MM.1S (cell line): ENCODE measurements around the gene AP2A2.

Experiments used
- DNase-seq: peaks from one replicate; pipeline ENCODE4 v3.0.0-alpha.2; 2015
- H2AFZ ChIP-seq: fragments of 300-600 bp; sonication (generic); 2 replicates; pipeline ENCODE4 v1.6.0; 2016; ENCODE audit warnings: antibody characterized with exemption, low read length
- H3F3A ChIP-seq: fragments of 300-600 bp; sonication (generic); 2 replicates; pipeline ENCODE4 v1.6.1; 2016; ENCODE audit warnings: mild to moderate bottlenecking, antibody characterized with exemption, low read length, moderate library complexity, mixed read lengths; ENCODE audit not compliant: insufficient read depth
- H3K27ac ChIP-seq: fragments of 300-600 bp; sonication (generic); 2 replicates; pipeline ENCODE4 v1.5.1; 2016; ENCODE audit warnings: mild to moderate bottlenecking, low read length
- H3K27me3 ChIP-seq: fragments of 300-600 bp; sonication (generic); replicated peaks from 2 replicates; pipeline ENCODE4 v1.6.0; 2016; ENCODE audit warnings: low read length; ENCODE audit not compliant: insufficient read depth
- H3K36me3 ChIP-seq: fragments of 300-600 bp; sonication (generic); replicated peaks from 2 replicates; pipeline ENCODE4 v1.6.1; 2016; ENCODE audit warnings: mild to moderate bottlenecking, low read length, mixed read lengths; ENCODE audit not compliant: insufficient read depth
- H3K4me1 ChIP-seq: fragments of 300-600 bp; sonication (generic); 2 replicates; pipeline ENCODE4 v1.6.1; 2016; ENCODE audit warnings: low read length, mixed read lengths
- H3K4me2 ChIP-seq: fragments of 300-600 bp; sonication (generic); 2 replicates; pipeline ENCODE4 v1.6.0; 2016; ENCODE audit warnings: low read depth, low read length
- H3K4me3 ChIP-seq: fragments of 300-600 bp; sonication (generic); 2 replicates; pipeline ENCODE4 v1.5.1; 2016; ENCODE audit warnings: low read length, mixed read lengths
- H3K79me2 ChIP-seq: fragments of 300-600 bp; sonication (generic); 2 replicates; pipeline ENCODE4 v1.6.1; 2016; ENCODE audit warnings: mixed run types, low read length, mixed read lengths
- H3K9ac ChIP-seq: fragments of 300-600 bp; sonication (generic); 2 replicates; pipeline ENCODE4 v1.6.1; 2016; ENCODE audit warnings: low read length, mixed read lengths
- H3K9me2 ChIP-seq: fragments of 300-600 bp; sonication (generic); replicated peaks from 2 replicates; pipeline ENCODE4 v1.6.1; 2016; ENCODE audit warnings: mild to moderate bottlenecking, low read length, mixed read lengths; ENCODE audit not compliant: insufficient read depth
- H3K9me3 ChIP-seq: fragments of 300-600 bp; sonication (generic); replicated peaks from 2 replicates; pipeline ENCODE4 v1.6.1; 2016; ENCODE audit warnings: mild to moderate bottlenecking, low read length, mixed read lengths; ENCODE audit not compliant: insufficient read depth
- H4K20me1 ChIP-seq: fragments of 300-600 bp; sonication (generic); 2 replicates; pipeline ENCODE4 v1.6.1; 2016; ENCODE audit warnings: mild to moderate bottlenecking, low read length, moderate library complexity, mixed read lengths; ENCODE audit not compliant: insufficient read depth
- EZH2 ChIP-seq: fragments of 300-600 bp; sonication (generic); optimal IDR thresholded peaks from 2 replicates; pipeline ENCODE3; 2017; ENCODE audit warnings: low read depth, mild to moderate bottlenecking, antibody characterized with exemption, low read length, mixed read lengths
- EZH2phosphoT487 ChIP-seq: fragments of 300-600 bp; sonication (generic); IDR thresholded peaks from 2 replicates; pipeline ENCODE4 v1.6.1; 2018; ENCODE audit warnings: antibody characterized with exemption, low read length
- TF ChIP-seq, protein P1 (sequence below): fragments of 300-600 bp; sonication (generic); IDR thresholded peaks from 2 replicates; pipeline ENCODE4 v1.5.1; 2016; ENCODE audit warnings: antibody characterized with exemption, low read length, mixed read lengths

The AP2A2 gene

DNA sequence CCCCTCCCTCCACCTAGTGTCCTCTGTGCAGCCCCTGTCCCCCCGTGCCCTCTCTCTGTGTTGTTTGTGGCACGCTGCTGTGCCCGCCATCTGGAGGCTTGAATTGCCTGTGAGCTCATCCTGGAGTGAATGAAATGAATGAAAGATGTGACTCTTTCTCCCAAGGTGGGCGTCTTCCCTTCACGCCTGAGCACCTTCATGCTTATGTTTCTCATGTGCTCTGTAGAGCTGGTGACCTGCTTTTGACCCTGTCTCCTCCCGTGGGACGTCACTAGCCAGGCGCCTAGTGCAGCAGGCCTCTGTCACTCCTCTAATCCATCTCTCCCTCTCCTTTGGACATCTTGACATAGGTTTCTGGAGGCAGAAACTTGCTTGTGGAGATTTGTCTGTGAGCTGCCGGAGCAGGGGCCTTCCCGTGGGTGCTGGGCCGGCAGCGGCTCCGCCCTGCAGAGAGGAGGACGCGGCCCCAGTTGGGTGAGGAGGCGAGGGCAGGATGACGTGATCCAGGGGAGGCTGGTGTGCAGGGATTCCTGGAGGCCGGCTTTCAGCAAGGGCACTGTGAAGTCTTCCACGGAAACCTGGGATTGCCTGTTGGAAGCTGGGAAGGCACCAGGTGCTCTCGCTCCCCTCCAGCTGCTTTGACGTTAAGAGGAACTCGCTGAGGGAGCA, 70.2 kb downstream of the AP2A2 start:
- no peaks in the 10 kb centered on the region for H3K4me1 ChIP-seq

DNA sequence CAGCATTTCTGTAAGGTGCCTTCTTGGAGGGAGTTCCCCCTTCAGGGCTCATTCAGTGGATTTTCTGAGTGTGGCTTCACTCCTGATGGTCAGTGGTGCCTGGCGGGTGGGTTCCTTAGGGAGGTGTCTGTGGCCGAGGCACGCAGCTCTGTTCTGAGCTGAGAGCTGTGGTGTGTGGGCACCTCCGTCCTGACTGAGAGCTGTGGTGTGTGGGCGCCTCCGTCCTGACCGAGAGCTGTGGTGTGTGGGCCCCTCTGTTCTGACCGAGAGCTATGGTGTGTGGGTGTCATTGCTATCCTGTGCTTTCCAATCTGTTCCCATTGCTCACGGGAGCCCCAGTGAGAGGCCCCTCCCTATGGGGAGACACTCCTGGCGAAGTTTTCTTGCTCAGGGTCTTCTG, 71.0 kb downstream of the AP2A2 start:
- Histone ChIP-seq H3K4me2 (no peak overlapping the region), H3K36me3 (no peaks in the 10 kb centered on the region), H3K9me3 (no peaks in the 10 kb centered on the region), H3K79me2 (0 out of 2 replicates have a peak, but pooled peaks cover 2% of the 10 kb centered on the region), H3K9ac (no peak overlapping the region), H4K20me1 (no peaks in the 10 kb centered on the region), H3K27ac (no peak overlapping the region), H3K9me2 (no peaks in the 10 kb centered on the region), H3F3A (no peaks in the 10 kb centered on the region), H3K27me3 (no peaks in the 10 kb centered on the region), H3K4me3 (no peak overlapping the region), H2AFZ (no peak overlapping the region), H3K4me1 (no peaks in the 10 kb centered on the region)
- TF ChIP-seq, protein P1, sequence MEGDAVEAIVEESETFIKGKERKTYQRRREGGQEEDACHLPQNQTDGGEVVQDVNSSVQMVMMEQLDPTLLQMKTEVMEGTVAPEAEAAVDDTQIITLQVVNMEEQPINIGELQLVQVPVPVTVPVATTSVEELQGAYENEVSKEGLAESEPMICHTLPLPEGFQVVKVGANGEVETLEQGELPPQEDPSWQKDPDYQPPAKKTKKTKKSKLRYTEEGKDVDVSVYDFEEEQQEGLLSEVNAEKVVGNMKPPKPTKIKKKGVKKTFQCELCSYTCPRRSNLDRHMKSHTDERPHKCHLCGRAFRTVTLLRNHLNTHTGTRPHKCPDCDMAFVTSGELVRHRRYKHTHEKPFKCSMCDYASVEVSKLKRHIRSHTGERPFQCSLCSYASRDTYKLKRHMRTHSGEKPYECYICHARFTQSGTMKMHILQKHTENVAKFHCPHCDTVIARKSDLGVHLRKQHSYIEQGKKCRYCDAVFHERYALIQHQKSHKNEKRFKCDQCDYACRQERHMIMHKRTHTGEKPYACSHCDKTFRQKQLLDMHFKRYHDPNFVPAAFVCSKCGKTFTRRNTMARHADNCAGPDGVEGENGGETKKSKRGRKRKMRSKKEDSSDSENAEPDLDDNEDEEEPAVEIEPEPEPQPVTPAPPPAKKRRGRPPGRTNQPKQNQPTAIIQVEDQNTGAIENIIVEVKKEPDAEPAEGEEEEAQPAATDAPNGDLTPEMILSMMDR = no peak
- TF ChIP-seq EZH2phosphoT487 = no peak
- TF ChIP-seq EZH2 = no peak
- no peak for DNase-seq

More for the DNA sequence above, 70.2 kb downstream of the AP2A2 start:
- H3K36me3 ChIP-seq = no peaks in the 10 kb centered on the region
- H3K27ac ChIP-seq = no peak overlapping the region
- no peaks in the 10 kb centered on the region for H3K27me3 ChIP-seq
- no peaks in the 10 kb centered on the region for H3F3A ChIP-seq
- DNase-seq = no peak
- no peaks in the 10 kb centered on the region for H3K9me2 ChIP-seq
- no peak overlapping the region for H2AFZ ChIP-seq
- no peaks in the 10 kb centered on the region for H3K9me3 ChIP-seq
- no peak overlapping the region for H3K4me3 ChIP-seq
- no peaks in the 10 kb centered on the region for H3K79me2 ChIP-seq
- H4K20me1 ChIP-seq = no peaks in the 10 kb centered on the region
- TF ChIP-seq EZH2phosphoT487 (no peak), EZH2 (no peak)
- TF ChIP-seq, protein P1 = no peak
- H3K4me2 ChIP-seq = no peak overlapping the region
- no peak overlapping the region for H3K9ac ChIP-seq

DNA sequence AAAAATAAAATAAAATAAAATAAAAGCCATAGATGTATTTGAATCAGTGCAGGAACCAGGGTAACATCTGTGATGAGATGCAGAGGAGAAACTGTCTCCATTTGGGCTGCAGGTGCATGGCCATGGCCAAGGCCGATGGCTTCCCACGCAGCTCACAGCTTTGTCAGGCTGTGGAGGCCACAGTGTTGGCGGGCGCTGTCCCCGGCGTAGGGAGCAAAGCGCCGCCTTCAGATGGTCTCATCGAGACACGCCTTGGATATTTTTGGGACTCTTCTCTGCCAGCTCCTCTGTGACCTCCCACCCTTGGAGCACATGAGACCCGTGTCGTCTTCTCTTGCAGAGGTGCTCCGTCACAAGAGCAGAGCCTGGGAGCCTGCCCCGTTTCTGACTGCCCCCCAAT, 72.2 kb downstream of the AP2A2 start:
- no peaks in the 10 kb centered on the region for H3K9me3 ChIP-seq
- TF ChIP-seq EZH2phosphoT487 (no peak), EZH2 (no peak)
- TF ChIP-seq, protein P1 = no peak

More for the DNA sequence above, 72.2 kb downstream of the AP2A2 start:
- Histone ChIP-seq H3F3A (no peaks in the 10 kb centered on the region), H3K79me2 (0 out of 2 replicates have a peak, but pooled peaks cover 7% of the 10 kb centered on the region), H3K4me2 (no peak overlapping the region), H4K20me1 (no peaks in the 10 kb centered on the region), H3K27me3 (no peaks in the 10 kb centered on the region), H3K9ac (no peak overlapping the region), H3K4me1 (no peaks in the 10 kb centered on the region), H3K9me2 (no peaks in the 10 kb centered on the region), H3K4me3 (no peak overlapping the region), H3K36me3 (no peaks in the 10 kb centered on the region), H3K27ac (no peak overlapping the region), H2AFZ (no peak overlapping the region)
- DNase-seq = no peak
